SK-N-SH (cell line): Measurements from ENCODE around the gene LIPH. TPM values are rescaled to one million over a fixed set of nuclear protein-coding genes. Genes with fewer than 3 reads are reported as not detected.

ENCODE experiments used
- CTCF ChIA-PET: fragments of 300-600, 350-600 bp; formaldehyde crosslinking; extraction: SDS; loops from one replicate; lab custom pipeline; 2021; lab: Yijun Ruan, JAX
- POLR2A ChIA-PET: fragments of 350-600 bp; sonication (Branson Sonifier 250); formaldehyde crosslinking; extraction: SDS; loops from one replicate; lab custom pipeline; 2020; ENCODE audit warnings: antibody characterized with exemption, inconsistent platforms; lab: Yijun Ruan, JAX
- DNase-seq: peaks from one replicate; pipeline ENCODE4 v3.0.0; 2012
- H2AFZ ChIP-seq: fragments of 200-600 bp; sonication (generic); 2 replicates; pipeline ENCODE4 v1.8.1; 2016; ENCODE audit warnings: antibody characterized with exemption, mild to moderate bottlenecking, low read depth
- H3F3A ChIP-seq: fragments of 200-600 bp; sonication (generic); replicated peaks from 2 replicates; pipeline ENCODE3; 2016; ENCODE audit warnings: antibody characterized with exemption, mild to moderate bottlenecking; ENCODE audit not compliant: insufficient read depth
- H3K27ac ChIP-seq, 2 experiments: fragments of 200-500 bp in 1 of 2; fragments of 200-600 bp in 1 of 2; sonication (Bioruptor generic) in 1 of 2; sonication (generic), shearing (Covaris generic) in 1 of 2; 2 replicates each; pipeline versions ENCODE4 v1.5.1 to v1.6.1; 2014 to 2016; ENCODE audit warnings: low read depth in 2 of 2, inconsistent platforms in 1 of 2, low read length in 1 of 2, mild to moderate bottlenecking in 1 of 2, mixed read lengths in 1 of 2
- H3K27me3 ChIP-seq: fragments of 200-600 bp; sonication (generic), shearing (Covaris generic); 2 replicates; pipeline ENCODE4 v1.6.1; 2016; ENCODE audit warnings: mixed run types; ENCODE audit not compliant: insufficient read depth
- H3K36me3 ChIP-seq, 2 experiments: fragments of 200-500 bp in 1 of 2; fragments of 200-600 bp in 1 of 2; sonication (Bioruptor generic) in 1 of 2; sonication (generic) in 1 of 2; replicated peaks in 1 of 2; 2 replicates each; pipeline versions ENCODE3 to v1.5.1; 2014 to 2016; ENCODE audit warnings: low read length in 1 of 2, mild to moderate bottlenecking in 1 of 2; ENCODE audit not compliant: insufficient read depth in 2 of 2, control insufficient read depth in 1 of 2
- H3K4me1 ChIP-seq, 2 experiments: fragments of 200-500 bp in 1 of 2; fragments of 200-600 bp in 1 of 2; sonication (Bioruptor generic) in 1 of 2; sonication (generic), shearing (Covaris generic) in 1 of 2; 2 replicates each; pipeline versions ENCODE4 v1.5.1 to v1.6.1; 2014 to 2016; ENCODE audit warnings: low read depth in 1 of 2, low read length in 1 of 2, mixed run types in 1 of 2; ENCODE audit not compliant: insufficient read depth in 2 of 2, control insufficient read depth in 1 of 2
- H3K4me2 ChIP-seq: fragments of 200-600 bp; sonication (generic), shearing (Covaris generic); 2 replicates; pipeline ENCODE4 v1.6.1; 2017; ENCODE audit warnings: mixed run types
- H3K4me3 ChIP-seq, 2 experiments: fragments of 200-500 bp in 1 of 2; fragments of 200-600 bp in 1 of 2; sonication (Bioruptor generic) in 1 of 2; sonication (generic), shearing (Covaris generic) in 1 of 2; 2 replicates each; pipeline versions ENCODE4 v1.5.1 to v1.8.1; 2014 to 2016; ENCODE audit warnings: low read depth in 2 of 2, inconsistent platforms in 1 of 2, low read length in 1 of 2, mild to moderate bottlenecking in 1 of 2, mixed read lengths in 1 of 2, moderate library complexity in 1 of 2
- H3K79me2 ChIP-seq: fragments of 200-600 bp; sonication (generic); 2 replicates; pipeline ENCODE4 v1.8.1; 2017; ENCODE audit warnings: mild to moderate bottlenecking; ENCODE audit not compliant: insufficient read depth
- H3K9ac ChIP-seq: fragments of 200-600 bp; sonication (generic); 2 replicates; pipeline ENCODE4 v1.6.1; 2017; ENCODE audit warnings: mixed run types
- H3K9me2 ChIP-seq: fragments of 200-600 bp; sonication (generic); 2 replicates; pipeline ENCODE4 v1.6.1; 2017; ENCODE audit warnings: mixed run types
- H3K9me3 ChIP-seq: fragments of 200-600 bp; sonication (generic); 2 replicates; pipeline ENCODE4 v1.6.1; 2017; ENCODE audit warnings: mixed run types, mild to moderate bottlenecking, moderate library complexity
- H4K20me1 ChIP-seq: fragments of 200-600 bp; sonication (generic); 2 replicates; pipeline ENCODE4 v1.6.1; 2017; ENCODE audit warnings: mild to moderate bottlenecking, mixed run types; ENCODE audit not compliant: insufficient read depth
- CHD2 ChIP-seq: fragments of 150-350 bp; IDR thresholded peaks from 2 replicates; pipeline ENCODE4 v1.6.1; 2018; ENCODE audit warnings: low read length; ENCODE audit not compliant: partially characterized antibody
- EZH2phosphoT487 ChIP-seq: fragments of 200-600 bp; sonication (generic); IDR thresholded peaks from 2 replicates; pipeline ENCODE4 v1.6.1; 2017; ENCODE audit warnings: low read depth, mixed run types, mild to moderate bottlenecking, antibody characterized with exemption, moderate library complexity, borderline replicate concordance
- FOSL2 ChIP-seq: IDR thresholded peaks from 2 replicates; pipeline ENCODE4 v1.4.0; 2012; ENCODE audit warnings: low read depth, mild to moderate bottlenecking, moderate library complexity, borderline replicate concordance
- FOXM1 ChIP-seq: IDR thresholded peaks from 2 replicates; pipeline ENCODE4 v1.4.0; 2012; ENCODE audit warnings: low read depth, mild to moderate bottlenecking
- GATA2 ChIP-seq: sonication (generic); formaldehyde crosslinking; IDR thresholded peaks from 2 replicates; pipeline ENCODE4 v1.5.0; 2020; ENCODE audit warnings: mild to moderate bottlenecking, missing genetic modification reagents
- JUND ChIP-seq: IDR thresholded peaks from 2 replicates; pipeline ENCODE4 v1.4.0; 2012
- NFIC ChIP-seq: IDR thresholded peaks from 2 replicates; pipeline ENCODE4 v1.4.0; 2012; ENCODE audit warnings: borderline replicate concordance
- PBX3 ChIP-seq: IDR thresholded peaks from 2 replicates; pipeline ENCODE4; 2012
- POLR2AphosphoS5 ChIP-seq: IDR thresholded peaks from 2 replicates; pipeline ENCODE4 v1.6.1; 2012; ENCODE audit warnings: low read depth, low read length
- RCOR1 ChIP-seq: fragments of 150-350 bp; IDR thresholded peaks from 2 replicates; pipeline ENCODE4 v1.6.1; 2017; ENCODE audit warnings: antibody characterized with exemption, low read length
- SIN3A ChIP-seq: IDR thresholded peaks from 2 replicates; pipeline ENCODE4 v1.6.1; 2012; ENCODE audit warnings: low read depth, mild to moderate bottlenecking, low read length, moderate library complexity, borderline replicate concordance
- SMC3 ChIP-seq: IDR thresholded peaks from 2 replicates; pipeline ENCODE4 v1.6.1; 2012; ENCODE audit warnings: low read depth, low read length, improper control_type of control experiment
- TAF1 ChIP-seq: IDR thresholded peaks from 2 replicates; pipeline ENCODE4 v1.6.1; 2012; ENCODE audit warnings: low read depth, mild to moderate bottlenecking, low read length, moderate library complexity, borderline replicate concordance
- TCF12 ChIP-seq: IDR thresholded peaks from 2 replicates; pipeline ENCODE4 v1.4.0; 2012
- TEAD4 ChIP-seq: IDR thresholded peaks from 2 replicates; pipeline ENCODE4 v1.4.0; 2012; ENCODE audit warnings: mild to moderate bottlenecking, borderline replicate concordance; ENCODE audit not compliant: insufficient read depth
- USF2 ChIP-seq: fragments of 150-350 bp; IDR thresholded peaks from 2 replicates; pipeline ENCODE4 v1.6.1; 2017; ENCODE audit warnings: antibody characterized with exemption, low read length, low read depth, borderline replicate concordance
- YY1 ChIP-seq: IDR thresholded peaks from 2 replicates; pipeline ENCODE4 v1.4.0; 2012; ENCODE audit warnings: low read depth, mild to moderate bottlenecking
- WGBS: methylation state at CpG from one replicate; pipeline ENCODE4 v1.1.6; 2017; ENCODE audit warnings: low lambda C conversion rate; 5-methylcytosine and 5-hydroxymethylcytosine counted together
- polyA plus RNA-seq, 3 experiments: library from polyadenylated mRNA; depleted of rRNA; stranded (reverse); fragments of >200 nt; gene quantifications; 2 replicates each; pipeline ENCODE4 v1.2.3, GENCODE V29; 2012

LIPH gene
- polyA plus RNA-seq, 1 of the 3 experiments (the other 2 are of a cell fraction), result not detected

GRCh38 chr3:185534511-185534910, 17.9 kb downstream of the LIPH start:
- no peaks in the 10 kb centered on the region for H3F3A ChIP-seq
- no peaks in the 10 kb centered on the region for H3K36me3 ChIP-seq
- ChIA-PET CTCF (interaction anchor here (0.7 to 1.6 kb wide), 3 partner anchors 25 to 188 kb away, joined by 3 to 5 read pairs (median 3); no protein-coding TSS in a partner anchor), POLR2A (no interaction called here)
- H3K79me2 ChIP-seq, result no peaks in the 10 kb centered on the region
- no peak overlapping the region for H3K9ac ChIP-seq
- no peak overlapping the region for H3K27ac ChIP-seq
- peaks cover 0 to 4% of the 10 kb centered on the region in 2 experiments; a peak in 1 of 4 replicates for H3K4me1 ChIP-seq
- no peaks in the 10 kb centered on the region for H3K9me3 ChIP-seq
- 51% methylated on average over 2 of the region's 2 CpGs for WGBS
- no peak for DNase-seq
- H3K27me3 ChIP-seq, result no peaks in the 10 kb centered on the region; the same call in 1 of the 2 replicates
- H2AFZ ChIP-seq, result no peak overlapping the region
- H3K4me3 ChIP-seq, result no peak overlapping the region
- H4K20me1 ChIP-seq, result no peaks in the 10 kb centered on the region
- no peaks in the 10 kb centered on the region for H3K9me2 ChIP-seq
- H3K4me2 ChIP-seq, result no peak overlapping the region
- no peak for TF ChIP-seq FOXM1

GRCh38 chr3:185532901-185533300, 19.5 kb downstream of the LIPH start:
- Histone ChIP-seq H3K9ac (no peak overlapping the region), H3K79me2 (no peaks in the 10 kb centered on the region), H3K4me3 (no peak overlapping the region)
- no peak for TF ChIP-seq NFIC
- no peak for TF ChIP-seq TEAD4
- no peak for TF ChIP-seq CHD2
- TF ChIP-seq EZH2phosphoT487, result no peak
- TF ChIP-seq PBX3, result no peak
- TF ChIP-seq TAF1, result no peak
- TF ChIP-seq TCF12, result no peak
- no peak for TF ChIP-seq SIN3A
- TF ChIP-seq GATA2 (CRISPR knock-in tag), result no peak
- TF ChIP-seq RCOR1, result no peak
- no peak for TF ChIP-seq JUND
- TF ChIP-seq SMC3, result no peak
- no peak for TF ChIP-seq YY1
- no peak for TF ChIP-seq FOSL2
- TF ChIP-seq USF2, result no peak
- TF ChIP-seq POLR2AphosphoS5, result no peak
- TF ChIP-seq, all 33 proteins: peak for 0
- ChIA-PET POLR2A (no interaction called here), CTCF (interaction anchor here (0.8 to 1.6 kb wide), 3 partner anchors 27 to 72 kb away, joined by 3 to 5 read pairs (median 3); no protein-coding TSS in a partner anchor)
- no peaks in the 10 kb centered on the region for H3K36me3 ChIP-seq
- H3F3A ChIP-seq, result no peaks in the 10 kb centered on the region
- H3K4me1 ChIP-seq, result peaks cover 0 to 4% of the 10 kb centered on the region in 2 experiments; a peak in 1 of 4 replicates
- H4K20me1 ChIP-seq, result no peaks in the 10 kb centered on the region
- H3K27ac ChIP-seq, result no peak overlapping the region
- H2AFZ ChIP-seq, result no peak overlapping the region
- no peak overlapping the region for H3K4me2 ChIP-seq
- DNase-seq, result no peak
- no peaks in the 10 kb centered on the region; the same call in 1 of the 2 replicates for H3K27me3 ChIP-seq
- H3K9me2 ChIP-seq, result no peaks in the 10 kb centered on the region
- H3K9me3 ChIP-seq, result no peaks in the 10 kb centered on the region
- WGBS, result 47% methylated on average over 5 of the region's 5 CpGs
